Kidney (tissue), 14 donors: ENCODE data around the gene PDSS1. TPM values are rescaled to one million over a fixed set of nuclear protein-coding genes. Genes with fewer than 3 reads are reported as not detected.

Experiments
- DNase-seq, 5 donors: peaks; one replicate each; pipeline ENCODE4 v3.0.0-alpha.2; 2013 to 2020
- FAIRE-seq: peaks from 2 replicates; lab custom pipeline; 2012; peaks lifted over from hg19 to GRCh38; lab: Jason Lieb, UNC
- H3K27ac ChIP-seq, 2 donors: one replicate each; pipeline ENCODE4 v1.7.0; 2013; ENCODE audit warnings: low read depth in 2 of 2, low read length in 2 of 2, inconsistent platforms in 1 of 2
- H3K27me3 ChIP-seq: one replicate; pipeline ENCODE4 v1.7.1; 2013; ENCODE audit warnings: low read length, inconsistent platforms; ENCODE audit not compliant: control insufficient read depth, insufficient read depth
- H3K36me3 ChIP-seq, 3 donors: one replicate each; pipeline versions ENCODE4 v1.7.0 to v1.7.1; 2013; ENCODE audit warnings: low read length in 3 of 3, control low read depth in 1 of 3, inconsistent platforms in 1 of 3; ENCODE audit not compliant: insufficient read depth in 3 of 3, control insufficient read depth in 2 of 3
- H3K4me1 ChIP-seq, 3 donors: one replicate each; pipeline versions ENCODE4 v1.7.0 to v1.7.1; 2013; ENCODE audit warnings: low read length in 3 of 3, inconsistent platforms in 1 of 3, low read depth in 1 of 3; ENCODE audit not compliant: control insufficient read depth in 2 of 3, insufficient read depth in 2 of 3
- H3K4me3 ChIP-seq, 3 donors: one replicate each; pipeline versions ENCODE4 v1.7.0 to v1.8.1; 2013; ENCODE audit warnings: low read length in 3 of 3, control low read depth in 1 of 3, inconsistent platforms in 1 of 3
- H3K9ac ChIP-seq, 3 donors: one replicate each; pipeline versions ENCODE4 v1.7.0 to v1.7.1; 2013; ENCODE audit warnings: low read length in 3 of 3, control low read depth in 1 of 3, inconsistent platforms in 1 of 3
- H3K9me3 ChIP-seq, 3 donors: one replicate each; pipeline versions ENCODE4 v1.7.0 to v1.7.1; 2013; ENCODE audit warnings: low read length in 3 of 3, control low read depth in 1 of 3, inconsistent platforms in 1 of 3; ENCODE audit not compliant: control insufficient read depth in 2 of 3, insufficient read depth in 1 of 3
- CTCF ChIP-seq: IDR thresholded peaks from 3 replicates; pipeline ENCODE4 v1.5.1; 2012; ENCODE audit warnings: mild to moderate bottlenecking, moderate library complexity, borderline replicate concordance; ENCODE audit not compliant: insufficient read depth; ENCODE audit errors: extremely low read depth
- intact Hi-C: fragments of 100-400 bp; cut with DNase I; formaldehyde crosslinking; loops from one replicate; pipeline ENCODE4 v1.11.1; 2022
- polyA plus RNA-seq: library from polyadenylated mRNA; stranded (reverse); fragments of 350-450 nt; fragmentation: Illumina TruSeq; extraction: RNeasy Lipid Tissue Mini Kit (QIAGEN cat#74804); gene quantifications from one replicate; pipeline ENCODE4 v1.2.3, GENCODE V29; 2014; ENCODE audit warnings: low read depth, low replicate concordance; ENCODE audit not compliant: insufficient read depth
- total RNA-seq: library from RNA; stranded (reverse); fragmentation: NEBNext Ultra II Directional; extraction: Animal tissue kit (Norgen Biotek cat#: 25700); gene quantifications from one replicate; pipeline ENCODE4 v1.2.1, GENCODE V29; 2021
- donor health status: control.
- donor health status: control.
- donor health status: control.
- donor health status: control.
- donor health status: control.
- donor health status: DM: yes; HTN: yes; CAD: no.
- donor health status: Normal renal cell carcinoma (clear cell type).

The PDSS1 gene
- total and polyA plus RNA-seq, 2 donors from 2014 or later: 5.2 to 11.8 TPM

- peaks cover 0 to 14% (median 3%) of the 10 kb centered on the region in 3 donors for H3K36me3 ChIP-seq
- FAIRE-seq: no peak
- no peak overlapping the region for H3K27ac ChIP-seq
Measured at GRCh38 chr10:26703974-26704373, 6.5 kb downstream of the PDSS1 start.

DNA sequence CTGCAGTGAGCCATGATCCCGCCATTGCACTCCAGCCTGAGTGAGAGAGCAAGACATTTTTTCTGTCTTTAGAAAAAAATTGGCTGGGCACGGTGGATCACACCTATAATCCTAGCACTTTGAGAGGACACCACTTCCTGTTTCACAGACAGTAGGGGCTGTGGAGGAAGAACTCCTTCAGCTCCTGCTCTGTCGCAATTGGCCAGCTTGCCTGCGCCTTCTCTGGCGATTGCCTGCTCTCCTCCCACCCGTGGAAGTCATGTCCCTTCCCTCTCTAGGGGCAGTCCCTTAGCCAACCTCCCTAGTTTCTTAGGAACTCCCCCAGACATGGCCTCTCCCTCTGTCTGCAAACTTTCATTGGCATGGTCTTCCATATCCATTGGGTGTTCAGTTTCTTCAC, 8.7 kb downstream of the PDSS1 start:
- intact Hi-C loops: no loop called here
- FAIRE-seq: no peak

More at GRCh38 chr10:26703974-26704373, 6.5 kb downstream of the PDSS1 start:
- H3K27me3 ChIP-seq: no peaks in the 10 kb centered on the region
- no peak for TF ChIP-seq CTCF
- H3K9me3 ChIP-seq: no peaks in the 10 kb centered on the region
- intact Hi-C loops: no loop called here
- H3K4me3 ChIP-seq: no peak overlapping the region
- no peak for DNase-seq
- H3K9ac ChIP-seq: no peak overlapping the region
- H3K4me1 ChIP-seq: peaks cover 0 to 6% (median 5%) of the 10 kb centered on the region in 3 donors

GRCh38 chr10:26706936-26707335, 9.4 kb downstream of the PDSS1 start:
- Histone ChIP-seq H3K9me3 (no peaks in the 10 kb centered on the region), H3K9ac (no peak overlapping the region), H3K27me3 (no peaks in the 10 kb centered on the region), H3K4me3 (peak overlapping the region in 1 of 3 donors; percentile 21), H3K36me3 (peaks cover 0 to 14% (median 3%) of the 10 kb centered on the region in 3 donors), H3K27ac (peak overlapping the region; percentile 57 to 65), H3K4me1 (peaks cover 0 to 6% (median 5%) of the 10 kb centered on the region in 3 donors)
- intact Hi-C loops: no loop called here
- DNase-seq (peak in 1 of 5 donors; percentile 3), FAIRE-seq (no peak)
- no peak for TF ChIP-seq CTCF

More for the DNA sequence above, 8.7 kb downstream of the PDSS1 start:
- Histone ChIP-seq H3K27me3 (no peaks in the 10 kb centered on the region), H3K9ac (no peak overlapping the region), H3K36me3 (peaks cover 0 to 14% (median 3%) of the 10 kb centered on the region in 3 donors), H3K27ac (peak overlapping the region; percentile 3 to 33), H3K9me3 (no peaks in the 10 kb centered on the region), H3K4me1 (peaks cover 0 to 6% (median 5%) of the 10 kb centered on the region in 3 donors), H3K4me3 (no peak overlapping the region)
- TF ChIP-seq CTCF: no peak
- DNase-seq: no peak

DNA sequence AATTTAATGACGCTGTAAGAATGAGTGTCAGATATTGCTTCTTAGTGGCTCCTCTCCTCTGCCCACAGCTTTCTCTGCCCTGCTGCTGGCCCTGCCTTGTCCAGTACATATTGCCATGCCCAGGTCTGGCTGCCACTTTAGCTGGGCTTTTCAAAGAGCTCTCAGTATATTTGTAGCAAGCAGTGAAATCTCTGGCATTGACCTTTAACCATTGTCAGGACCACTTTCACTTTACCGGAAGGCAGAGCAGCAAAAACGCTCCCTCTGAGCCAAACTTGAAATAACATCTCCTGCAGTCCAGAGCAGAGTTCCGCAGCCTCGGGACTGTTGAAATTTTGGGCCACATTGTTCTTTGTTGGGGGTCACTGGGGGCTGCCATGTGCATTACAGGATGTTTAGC, 13.8 kb downstream of the PDSS1 start:
- FAIRE-seq: no peak
- intact Hi-C loops: no loop called here
- H3K27me3 ChIP-seq: no peaks in the 10 kb centered on the region
- no peak overlapping the region for H3K27ac ChIP-seq
- H3K9ac ChIP-seq: no peak overlapping the region
- no peaks in the 10 kb centered on the region for H3K9me3 ChIP-seq
- no peak overlapping the region for H3K4me3 ChIP-seq
- peaks cover 0 to 5% (median 4%) of the 10 kb centered on the region in 3 donors for H3K4me1 ChIP-seq
- TF ChIP-seq CTCF: no peak
- peaks cover 0 to 14% (median 3%) of the 10 kb centered on the region in 3 donors for H3K36me3 ChIP-seq
- DNase-seq: no peak
